ENCODE data around the gene DAGLA. TPM values are rescaled to one million over a fixed set of nuclear protein-coding genes. Genes with fewer than 3 reads are reported as not detected.

The DAGLA gene
- total RNA-seq, 4 donors from 2014 or later: 1.5 to 5.6 (median 3.4) TPM

- no peaks in the 10 kb centered on the region for H3K27me3 ChIP-seq
- H3K36me3 ChIP-seq: no peaks in the 10 kb centered on the region
- no peaks in the 10 kb centered on the region for H3K9me3 ChIP-seq
- H3K27ac ChIP-seq: no peak overlapping the region
- peaks cover 0 to 80% (median 43%) of the 10 kb centered on the region in 3 donors for H3K4me1 ChIP-seq
- H3K4me3 ChIP-seq: no peak overlapping the region
- no peak for ATAC-seq
- WGBS, 2 donors (ENCODE audit: low coverage in 1 of 2): 82% methylated on average over 4 of the region's 12 CpGs; no CpG with 5 or more reads in 1 of the 2 donors
- TF ChIP-seq POLR2AphosphoS5 (IDR thresholded peaks at IDR 0.05): no peak
- TF ChIP-seq EP300 (IDR thresholded peaks at IDR 0.05): no peak
- no peak for TF ChIP-seq CTCF (IDR thresholded peaks at IDR 0.05)
- no peak for TF ChIP-seq POLR2A (IDR thresholded peaks at IDR 0.05)
Measured at GRCh38 chr11:61691380-61692156, 11.4 kb downstream of the DAGLA start.

GRCh38 chr11:61693922-61694601 lies 13.9 kb downstream of the DAGLA start:
- Histone ChIP-seq H3K27me3 (no peaks in the 10 kb centered on the region), H3K27ac (peak overlapping the region; percentile 88 to 91 (median 90)), H3K4me3 (no peak overlapping the region), H3K4me1 (peaks cover 0 to 86% (median 58%) of the 10 kb centered on the region in 3 donors), H3K36me3 (no peaks in the 10 kb centered on the region), H3K9me3 (no peaks in the 10 kb centered on the region)
- ATAC-seq: no peak
- WGBS, 2 donors (ENCODE audit: low coverage in 1 of 2): 67 to 83% methylated on average over 1 to 5 of the region's 11 CpGs
- TF ChIP-seq CTCF (IDR thresholded peaks at IDR 0.05) (no peak), POLR2AphosphoS5 (IDR thresholded peaks at IDR 0.05) (no peak), EP300 (IDR thresholded peaks at IDR 0.05) (no peak), POLR2A (IDR thresholded peaks at IDR 0.05) (no peak)

GRCh38 chr11:61694602-61694939 lies 14.4 kb downstream of the DAGLA start:
- H3K27me3 ChIP-seq: no peaks in the 10 kb centered on the region
- TF ChIP-seq POLR2AphosphoS5 (IDR thresholded peaks at IDR 0.05) (no peak), CTCF (IDR thresholded peaks at IDR 0.05) (no peak), EP300 (IDR thresholded peaks at IDR 0.05) (no peak), POLR2A (IDR thresholded peaks at IDR 0.05) (no peak)
- no peak overlapping the region for H3K4me3 ChIP-seq
- peaks cover 0 to 87% (median 62%) of the 10 kb centered on the region in 3 donors for H3K4me1 ChIP-seq
- no peaks in the 10 kb centered on the region for H3K9me3 ChIP-seq
- no peaks in the 10 kb centered on the region for H3K36me3 ChIP-seq
- WGBS, 2 donors (ENCODE audit: low coverage in 1 of 2): 100% methylated on average over 1 of the region's 7 CpGs
- H3K27ac ChIP-seq: peak overlapping the region; percentile 88 to 91 (median 90)
- no peak for ATAC-seq

- 0 to 100% methylated on average over 1 to 2 of the region's 15 CpGs for WGBS, 2 donors (ENCODE audit: low coverage in 1 of 2)
- H3K4me3 ChIP-seq: peak overlapping the region in 1 of 2 donors; percentile 30
- peaks cover 0 to 93% (median 64%) of the 10 kb centered on the region in 3 donors for H3K4me1 ChIP-seq
- TF ChIP-seq CTCF (IDR thresholded peaks at IDR 0.05): peak in 2 of 4 experiments; percentile 38 to 47
- no peak for TF ChIP-seq EP300 (IDR thresholded peaks at IDR 0.05)
- TF ChIP-seq POLR2AphosphoS5 (IDR thresholded peaks at IDR 0.05): peak; percentile 55
- peak in 1 of 2 donors; percentile 14 for TF ChIP-seq POLR2A (IDR thresholded peaks at IDR 0.05)
- ATAC-seq: peak; percentile 64
- no peaks in the 10 kb centered on the region for H3K9me3 ChIP-seq
- H3K27ac ChIP-seq: peak overlapping the region; percentile 88 to 91 (median 90)
- no peaks in the 10 kb centered on the region for H3K27me3 ChIP-seq
- no peaks in the 10 kb centered on the region for H3K36me3 ChIP-seq
Measured at GRCh38 chr11:61694946-61695706, 14.9 kb downstream of the DAGLA start.

All from gastroesophageal sphincter (tissue), 4 donors.